ENCODE data around the gene UPK3A. TPM values are rescaled to one million over a fixed set of nuclear protein-coding genes. Genes with fewer than 3 reads are reported as not detected.

The UPK3A gene
- total and polyA plus RNA-seq, 2 of the 13 experiments (the other 11 are each of a cell fraction or from before 2014, with no cell fraction given) = 10.5 to 13.8 TPM

DNA sequence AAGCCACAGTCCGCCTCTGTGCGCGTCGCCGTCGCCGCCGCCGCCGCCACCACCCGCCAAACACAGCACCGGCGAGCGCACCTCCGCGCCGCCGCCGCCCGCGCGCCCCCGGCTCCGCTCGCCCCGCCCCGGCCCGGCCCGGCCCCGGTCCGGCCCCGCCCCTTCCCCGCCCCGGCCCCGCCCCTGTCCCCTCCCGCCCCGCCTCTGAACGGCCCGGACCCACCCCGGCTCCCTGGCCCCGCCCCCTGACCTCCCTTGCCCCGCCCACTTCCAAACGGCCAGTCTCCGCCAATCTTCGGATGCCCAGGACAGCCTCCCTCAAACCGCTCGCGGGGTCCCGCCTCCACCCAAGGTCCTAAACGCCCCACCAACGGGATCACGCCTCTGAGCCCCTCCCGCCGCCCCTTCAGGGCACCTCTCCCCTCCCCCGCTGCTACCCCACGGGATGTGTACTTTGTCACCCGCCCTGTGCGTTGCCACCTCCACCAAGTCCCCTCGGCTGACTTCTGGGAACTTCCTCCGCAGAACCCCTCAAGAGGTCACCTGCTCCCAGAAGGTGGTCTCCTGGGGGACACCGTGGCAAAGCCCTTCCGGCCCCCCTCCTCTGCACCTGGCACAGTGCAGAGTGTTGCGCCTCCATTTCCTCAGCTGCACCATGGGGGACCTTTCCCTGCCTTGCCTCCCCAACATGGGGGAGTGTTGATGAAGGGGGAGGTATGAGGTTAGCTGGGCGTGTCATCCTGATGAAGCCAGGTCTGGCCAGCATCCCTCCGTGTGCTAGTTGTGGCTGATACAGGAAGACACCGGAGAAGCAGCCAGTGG lies 43.7 kb upstream of the UPK3A start, which contains the start of gene KIAA0930 (continued):
- TF ChIP-seq, protein P1, sequence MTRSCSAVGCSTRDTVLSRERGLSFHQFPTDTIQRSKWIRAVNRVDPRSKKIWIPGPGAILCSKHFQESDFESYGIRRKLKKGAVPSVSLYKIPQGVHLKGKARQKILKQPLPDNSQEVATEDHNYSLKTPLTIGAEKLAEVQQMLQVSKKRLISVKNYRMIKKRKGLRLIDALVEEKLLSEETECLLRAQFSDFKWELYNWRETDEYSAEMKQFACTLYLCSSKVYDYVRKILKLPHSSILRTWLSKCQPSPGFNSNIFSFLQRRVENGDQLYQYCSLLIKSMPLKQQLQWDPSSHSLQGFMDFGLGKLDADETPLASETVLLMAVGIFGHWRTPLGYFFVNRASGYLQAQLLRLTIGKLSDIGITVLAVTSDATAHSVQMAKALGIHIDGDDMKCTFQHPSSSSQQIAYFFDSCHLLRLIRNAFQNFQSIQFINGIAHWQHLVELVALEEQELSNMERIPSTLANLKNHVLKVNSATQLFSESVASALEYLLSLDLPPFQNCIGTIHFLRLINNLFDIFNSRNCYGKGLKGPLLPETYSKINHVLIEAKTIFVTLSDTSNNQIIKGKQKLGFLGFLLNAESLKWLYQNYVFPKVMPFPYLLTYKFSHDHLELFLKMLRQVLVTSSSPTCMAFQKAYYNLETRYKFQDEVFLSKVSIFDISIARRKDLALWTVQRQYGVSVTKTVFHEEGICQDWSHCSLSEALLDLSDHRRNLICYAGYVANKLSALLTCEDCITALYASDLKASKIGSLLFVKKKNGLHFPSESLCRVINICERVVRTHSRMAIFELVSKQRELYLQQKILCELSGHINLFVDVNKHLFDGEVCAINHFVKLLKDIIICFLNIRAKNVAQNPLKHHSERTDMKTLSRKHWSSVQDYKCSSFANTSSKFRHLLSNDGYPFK (CRISPR knock-in tag; IDR thresholded peaks at IDR 0.05; ENCODE audit: borderline replicate concordance) = peak; percentile 58; the same call in 1 of the 2 replicates
- TF ChIP-seq, protein P2, sequence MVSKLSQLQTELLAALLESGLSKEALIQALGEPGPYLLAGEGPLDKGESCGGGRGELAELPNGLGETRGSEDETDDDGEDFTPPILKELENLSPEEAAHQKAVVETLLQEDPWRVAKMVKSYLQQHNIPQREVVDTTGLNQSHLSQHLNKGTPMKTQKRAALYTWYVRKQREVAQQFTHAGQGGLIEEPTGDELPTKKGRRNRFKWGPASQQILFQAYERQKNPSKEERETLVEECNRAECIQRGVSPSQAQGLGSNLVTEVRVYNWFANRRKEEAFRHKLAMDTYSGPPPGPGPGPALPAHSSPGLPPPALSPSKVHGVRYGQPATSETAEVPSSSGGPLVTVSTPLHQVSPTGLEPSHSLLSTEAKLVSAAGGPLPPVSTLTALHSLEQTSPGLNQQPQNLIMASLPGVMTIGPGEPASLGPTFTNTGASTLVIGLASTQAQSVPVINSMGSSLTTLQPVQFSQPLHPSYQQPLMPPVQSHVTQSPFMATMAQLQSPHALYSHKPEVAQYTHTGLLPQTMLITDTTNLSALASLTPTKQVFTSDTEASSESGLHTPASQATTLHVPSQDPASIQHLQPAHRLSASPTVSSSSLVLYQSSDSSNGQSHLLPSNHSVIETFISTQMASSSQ (IDR thresholded peaks at IDR 0.05; ENCODE audit: low read depth) = no peak
- TF ChIP-seq, protein P2 (CRISPR knock-in tag; IDR thresholded peaks at IDR 0.05; ENCODE audit: borderline replicate concordance) = 0 out of 2 replicates have a peak, but pooled peaks have one; percentile 20
- TF ChIP-seq KLF9 (CRISPR knock-in tag; IDR thresholded peaks at IDR 0.05; ENCODE audit: low read depth) = no peak
